GM12891 (cell line): ENCODE measurements around the gene NPM3.

Experiments used
- PAX5 ChIP-seq: IDR thresholded peaks from 2 replicates; pipeline ENCODE4 v1.6.1; 2011; ENCODE audit warnings: low read length, moderate library complexity, mild to moderate bottlenecking; ENCODE audit not compliant: insufficient read depth, severe bottlenecking
- POLR2A ChIP-seq: IDR thresholded peaks from 2 replicates; pipeline ENCODE4 v1.6.1; 2011; ENCODE audit warnings: low read depth, low read length, control low read depth
- POLR2AphosphoS5 ChIP-seq: IDR thresholded peaks from 2 replicates; pipeline ENCODE4 v1.6.1; 2011; ENCODE audit warnings: low read depth, low read length, control low read depth
- POU2F2 ChIP-seq: IDR thresholded peaks from 2 replicates; pipeline ENCODE4 v1.6.1; 2011; ENCODE audit warnings: low read depth, mild to moderate bottlenecking, control low read depth, low read length, moderate library complexity
- SPI1 ChIP-seq: IDR thresholded peaks from 2 replicates; pipeline ENCODE4 v1.6.1; 2011; ENCODE audit warnings: low read depth, low read length, control low read depth
- TAF1 ChIP-seq: IDR thresholded peaks from 2 replicates; pipeline ENCODE4 v1.6.1; 2011; ENCODE audit warnings: low read depth, low read length, control low read depth

DNA sequence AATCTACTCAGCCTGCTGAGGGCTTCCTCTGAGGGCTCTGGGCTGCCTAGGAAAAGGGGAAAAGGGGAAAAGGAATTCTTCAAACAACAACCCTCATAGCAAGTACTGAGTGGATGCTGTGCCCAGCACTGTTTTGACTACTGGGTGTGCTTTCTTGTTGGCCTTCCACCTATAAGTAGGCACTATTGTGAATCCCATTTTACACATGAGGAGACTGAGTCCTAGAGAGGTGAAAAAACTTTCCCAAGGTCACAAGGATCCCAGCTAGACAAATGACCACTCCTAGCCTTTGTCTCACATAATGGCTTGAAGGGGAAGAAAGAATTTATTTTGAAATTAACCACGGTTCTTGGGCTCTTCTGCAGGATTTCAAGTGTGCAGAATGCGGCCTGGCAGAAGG lies 24.4 kb downstream of the NPM3 start:
- no peak for TF ChIP-seq POLR2A
- TF ChIP-seq TAF1 = no peak
- no peak for TF ChIP-seq POLR2AphosphoS5
- TF ChIP-seq POU2F2 = no peak
- no peak for TF ChIP-seq SPI1
- TF ChIP-seq PAX5 = no peak
